Endothelial cell of umbilical vein (primary cell): ENCODE results near the gene SLC47A2.

Source experiments
- EZH2 ChIP-seq: IDR thresholded peaks from 2 replicates; pipeline ENCODE4 v1.6.1; 2012; ENCODE audit warnings: borderline replicate concordance, low read depth, mild to moderate bottlenecking, moderate library complexity, low read length, inconsistent platforms; ENCODE audit not compliant: severe bottlenecking
- FOS ChIP-seq: IDR thresholded peaks from 2 replicates; pipeline ENCODE4 v1.6.1; 2011; ENCODE audit warnings: mild to moderate bottlenecking, low read length, moderate library complexity, borderline replicate concordance; ENCODE audit not compliant: insufficient read depth
- JUN ChIP-seq: IDR thresholded peaks from 2 replicates; pipeline ENCODE4 v1.6.1; 2011; ENCODE audit warnings: borderline replicate concordance, low read depth; ENCODE audit not compliant: insufficient read length, insufficient read depth
- MYC ChIP-seq: IDR thresholded peaks from one replicate; pipeline ENCODE4 v1.6.1; 2011; ENCODE audit warnings: mild to moderate bottlenecking, low read depth, low read length
- POLR2A ChIP-seq: IDR thresholded peaks from 2 replicates; pipeline ENCODE4 v1.6.1; 2012; ENCODE audit warnings: low read depth, mild to moderate bottlenecking, control low read depth, low read length
- POLR2AphosphoS5 ChIP-seq: IDR thresholded peaks from 2 replicates; pipeline ENCODE4 v1.6.1; 2012; ENCODE audit warnings: low read depth, mild to moderate bottlenecking, control low read depth, low read length, moderate library complexity; ENCODE audit not compliant: insufficient read depth
- TF ChIP-seq, protein P1 (sequence below), 2 donors: IDR thresholded peaks; 1 replicate in 1 of 2; 2 replicates in 1 of 2; pipeline ENCODE4 v1.5.1; 2011; ENCODE audit warnings: low read length in 2 of 2, mild to moderate bottlenecking in 2 of 2, moderate library complexity in 2 of 2, control low read depth in 1 of 2, inconsistent platforms in 1 of 2, low read depth in 1 of 2; ENCODE audit not compliant: insufficient read depth in 1 of 2; ENCODE audit errors: extremely low read depth in 1 of 2

DNA sequence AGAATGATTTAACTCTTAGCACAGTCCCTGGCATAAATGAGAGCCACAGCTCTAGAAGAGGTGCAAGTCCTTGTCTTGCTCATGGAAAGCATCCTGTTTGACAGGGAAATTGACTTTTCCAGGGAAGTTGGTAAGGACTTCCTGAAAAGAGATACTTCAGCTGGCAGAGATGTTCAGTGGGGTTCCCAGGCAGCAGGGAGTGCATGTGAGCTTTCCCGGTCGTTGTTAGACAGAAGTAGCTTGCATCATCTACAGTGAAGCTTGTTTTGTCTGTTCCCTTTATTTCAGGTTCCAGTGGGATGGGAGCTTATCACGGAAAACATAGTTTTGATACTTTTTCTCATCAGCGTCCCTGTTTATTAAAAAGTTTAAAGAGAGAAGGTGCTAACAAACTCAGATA, 45.0 kb downstream of the SLC47A2 start:
- no peak for TF ChIP-seq POLR2AphosphoS5
- TF ChIP-seq MYC: no peak
- TF ChIP-seq, protein P1, sequence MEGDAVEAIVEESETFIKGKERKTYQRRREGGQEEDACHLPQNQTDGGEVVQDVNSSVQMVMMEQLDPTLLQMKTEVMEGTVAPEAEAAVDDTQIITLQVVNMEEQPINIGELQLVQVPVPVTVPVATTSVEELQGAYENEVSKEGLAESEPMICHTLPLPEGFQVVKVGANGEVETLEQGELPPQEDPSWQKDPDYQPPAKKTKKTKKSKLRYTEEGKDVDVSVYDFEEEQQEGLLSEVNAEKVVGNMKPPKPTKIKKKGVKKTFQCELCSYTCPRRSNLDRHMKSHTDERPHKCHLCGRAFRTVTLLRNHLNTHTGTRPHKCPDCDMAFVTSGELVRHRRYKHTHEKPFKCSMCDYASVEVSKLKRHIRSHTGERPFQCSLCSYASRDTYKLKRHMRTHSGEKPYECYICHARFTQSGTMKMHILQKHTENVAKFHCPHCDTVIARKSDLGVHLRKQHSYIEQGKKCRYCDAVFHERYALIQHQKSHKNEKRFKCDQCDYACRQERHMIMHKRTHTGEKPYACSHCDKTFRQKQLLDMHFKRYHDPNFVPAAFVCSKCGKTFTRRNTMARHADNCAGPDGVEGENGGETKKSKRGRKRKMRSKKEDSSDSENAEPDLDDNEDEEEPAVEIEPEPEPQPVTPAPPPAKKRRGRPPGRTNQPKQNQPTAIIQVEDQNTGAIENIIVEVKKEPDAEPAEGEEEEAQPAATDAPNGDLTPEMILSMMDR (IDR thresholded peaks at IDR 0.05; ENCODE audit: extremely low read depth in 1 of 2, insufficient read depth in 1 of 2, low read depth in 1 of 2, low read length in 2 of 2): no peak
- TF ChIP-seq FOS: no peak
- no peak for TF ChIP-seq EZH2
- no peak for TF ChIP-seq JUN
- no peak for TF ChIP-seq POLR2A
